IMR-90 (cell line): Measurements from ENCODE around the gene DYNC1H1. TPM values are rescaled to one million over a fixed set of nuclear protein-coding genes. Genes with fewer than 3 reads are reported as not detected.

Experiments
- ATAC-seq: fragments of 200-7000 bp; cut with Tn5 transposase; 2 replicates; pipeline ENCODE4 v1.9.1; 2020; ENCODE audit warnings: low read depth, mild to moderate bottlenecking, moderate library complexity
- BruUV-seq: library from RNA; stranded (reverse); fragments of 400-500 nt; replicated peaks from 2 replicates; lab custom pipeline; 2021; lab: Mats Ljungman, UMichigan
- CTCF ChIA-PET: fragments of 300-600 bp; formaldehyde crosslinking; extraction: SDS; loops from one replicate; lab custom pipeline; 2021; ENCODE audit warnings: antibody characterized with exemption; lab: Yijun Ruan, JAX
- POLR2A ChIA-PET: fragments of 300-600 bp; sonication (Branson Sonifier 250); formaldehyde crosslinking; loops from one replicate; lab custom pipeline; 2022; ENCODE audit warnings: antibody characterized with exemption; ENCODE audit not compliant: unreplicated experiment; lab: Charles Lee
- DNase-seq: peaks from one replicate; pipeline ENCODE4 v3.0.0; 2013
- H2AFZ ChIP-seq: replicated peaks from 2 replicates; pipeline ENCODE3; 2013; ENCODE audit warnings: low read length, mild to moderate bottlenecking; ENCODE audit not compliant: poor library complexity
- H2AK5ac ChIP-seq: 2 replicates; pipeline ENCODE4 v1.6.1; 2013; ENCODE audit warnings: low read depth, low read length, inconsistent platforms
- H2AK9ac ChIP-seq: replicated peaks from 2 replicates; pipeline ENCODE3; 2013; ENCODE audit warnings: mild to moderate bottlenecking, low read depth, low read length, moderate library complexity; ENCODE audit not compliant: poor library complexity
- H2BK120ac ChIP-seq: 2 replicates; pipeline ENCODE4 v1.6.1; 2013; ENCODE audit warnings: low read depth, low read length, inconsistent platforms
- H2BK15ac ChIP-seq: 3 replicates; pipeline ENCODE4 v1.6.1; 2013; ENCODE audit warnings: low read depth, low read length, inconsistent platforms
- H2BK20ac ChIP-seq: 2 replicates; pipeline ENCODE4 v1.6.1; 2013; ENCODE audit warnings: low read depth, mild to moderate bottlenecking, inconsistent platforms, low read length, moderate library complexity
- H2BK5ac ChIP-seq: 2 replicates; pipeline ENCODE4 v1.6.1; 2013; ENCODE audit warnings: mild to moderate bottlenecking, low read depth, low read length, inconsistent platforms; ENCODE audit not compliant: poor library complexity, severe bottlenecking
- H3K14ac ChIP-seq: replicated peaks from 2 replicates; pipeline ENCODE4 v1.6.1; 2013; ENCODE audit warnings: low read depth, low read length, inconsistent platforms
- H3K18ac ChIP-seq: 2 replicates; pipeline ENCODE4 v1.6.1; 2013; ENCODE audit warnings: low read depth, low read length, control low read depth
- H3K23ac ChIP-seq: 2 replicates; pipeline ENCODE4 v1.6.1; 2013; ENCODE audit warnings: low read depth, low read length, inconsistent platforms
- H3K27ac ChIP-seq: 2 replicates; pipeline ENCODE4 v1.5.1; 2013; ENCODE audit warnings: mild to moderate bottlenecking, control low read depth, low read length; ENCODE audit not compliant: insufficient read depth
- H3K27me3 ChIP-seq: 2 replicates; pipeline ENCODE4 v1.6.1; 2013; ENCODE audit warnings: low read length; ENCODE audit not compliant: control insufficient read depth, insufficient read depth
- H3K36me3 ChIP-seq: 2 replicates; pipeline ENCODE4 v1.6.1; 2013; ENCODE audit warnings: low read length, mixed read lengths; ENCODE audit not compliant: control insufficient read depth, insufficient read depth
- H3K4ac ChIP-seq: 2 replicates; pipeline ENCODE4 v1.6.1; 2013; ENCODE audit warnings: low read depth, low read length, inconsistent platforms
- H3K4me1 ChIP-seq: 2 replicates; pipeline ENCODE4 v1.6.1; 2013; ENCODE audit warnings: low read length, mixed read lengths; ENCODE audit not compliant: control insufficient read depth, insufficient read depth
- H3K4me2 ChIP-seq: 2 replicates; pipeline ENCODE4 v1.6.1; 2013; ENCODE audit warnings: low read depth, mild to moderate bottlenecking, control low read depth, low read length, moderate library complexity
- H3K4me3 ChIP-seq: 2 replicates; pipeline ENCODE4 v1.5.1; 2013; ENCODE audit warnings: low read depth, mild to moderate bottlenecking, control low read depth, low read length, moderate library complexity; ENCODE audit not compliant: insufficient read depth
- H3K56ac ChIP-seq: 2 replicates; pipeline ENCODE4 v1.6.1; 2013; ENCODE audit warnings: low read length, inconsistent platforms; ENCODE audit not compliant: insufficient read depth; ENCODE audit errors: extremely low read depth
- H3K79me1 ChIP-seq, 2 experiments: 2 replicates each; pipeline ENCODE4 v1.6.1; 2013; ENCODE audit warnings: low read length in 2 of 2, inconsistent platforms in 1 of 2, low read depth in 1 of 2
- H3K9ac ChIP-seq: 2 replicates; pipeline ENCODE4 v1.6.1; 2013; ENCODE audit warnings: low read depth, low read length, control low read depth
- H3K9me1 ChIP-seq: 2 replicates; pipeline ENCODE4 v1.6.1; 2013; ENCODE audit warnings: low read length, inconsistent platforms; ENCODE audit not compliant: insufficient read depth
- H3K9me3 ChIP-seq: 2 replicates; pipeline ENCODE4 v1.6.1; 2013; ENCODE audit warnings: low read length; ENCODE audit not compliant: control insufficient read depth, insufficient read depth
- H4K20me1 ChIP-seq: 2 replicates; pipeline ENCODE4 v1.6.1; 2013; ENCODE audit warnings: low read length, inconsistent platforms; ENCODE audit not compliant: insufficient read depth
- H4K5ac ChIP-seq: 2 replicates; pipeline ENCODE4 v1.6.1; 2013; ENCODE audit warnings: mild to moderate bottlenecking, low read depth, low read length, control low read depth
- H4K8ac ChIP-seq, 2 experiments: 2 replicates each; pipeline ENCODE4 v1.6.1; 2013; ENCODE audit warnings: low read depth in 2 of 2, low read length in 2 of 2, control low read depth in 1 of 2, inconsistent platforms in 1 of 2
- H4K91ac ChIP-seq: 2 replicates; pipeline ENCODE4 v1.6.1; 2013; ENCODE audit warnings: low read depth, low read length, inconsistent platforms; ENCODE audit not compliant: insufficient read depth
- BHLHE40 ChIP-seq: fragments of 150-350 bp; IDR thresholded peaks from 2 replicates; pipeline ENCODE4 v1.6.1; 2016; ENCODE audit warnings: mild to moderate bottlenecking, low read depth, low read length
- CEBPB ChIP-seq: IDR thresholded peaks from 2 replicates; pipeline ENCODE4 v1.6.1; 2012; ENCODE audit warnings: low read depth, low read length, improper control_type of control experiment
- CHD1 ChIP-seq: IDR thresholded peaks from 2 replicates; pipeline ENCODE4 v1.6.1; 2012; ENCODE audit warnings: low read depth, low read length, improper control_type of control experiment
- FOS ChIP-seq: fragments of 150-350 bp; IDR thresholded peaks from 2 replicates; pipeline ENCODE4 v1.6.1; 2016; ENCODE audit warnings: low read depth, low read length
- MAFK ChIP-seq: IDR thresholded peaks from 2 replicates; pipeline ENCODE4 v1.6.1; 2012; ENCODE audit warnings: low read depth, low read length, improper control_type of control experiment
- MAZ ChIP-seq: IDR thresholded peaks from 2 replicates; pipeline ENCODE4 v1.6.1; 2012; ENCODE audit warnings: low read depth, mild to moderate bottlenecking, low read length, improper control_type of control experiment, moderate library complexity, borderline replicate concordance
- MXI1 ChIP-seq: IDR thresholded peaks from 2 replicates; pipeline ENCODE4 v1.6.1; 2012; ENCODE audit warnings: low read depth, mild to moderate bottlenecking, low read length, moderate library complexity, borderline replicate concordance
- NFE2L2 ChIP-seq: fragments of 150-350 bp; IDR thresholded peaks from 2 replicates; pipeline ENCODE4 v1.6.1; 2016; ENCODE audit warnings: low read depth, mild to moderate bottlenecking, low read length
- POLR2A ChIP-seq: IDR thresholded peaks from 2 replicates; pipeline ENCODE4 v1.6.1; 2012; ENCODE audit warnings: mild to moderate bottlenecking, low read depth, low read length
- RAD21 ChIP-seq: IDR thresholded peaks from 2 replicates; pipeline ENCODE4 v1.6.1; 2012; ENCODE audit warnings: low read length, improper control_type of control experiment
- RCOR1 ChIP-seq: IDR thresholded peaks from 2 replicates; pipeline ENCODE4 v1.6.1; 2012; ENCODE audit warnings: mild to moderate bottlenecking, low read length, improper control_type of control experiment; ENCODE audit not compliant: insufficient replicate concordance
- RFX5 ChIP-seq: IDR thresholded peaks from 2 replicates; pipeline ENCODE4 v1.8.0; 2012; ENCODE audit warnings: low read depth, mild to moderate bottlenecking, low read length, moderate library complexity
- SMC3 ChIP-seq: fragments of 150-350 bp; IDR thresholded peaks from 2 replicates; pipeline ENCODE4 v1.6.1; 2016; ENCODE audit warnings: low read depth, mild to moderate bottlenecking, antibody characterized with exemption, low read length, moderate library complexity
- WGBS, 2 experiments: methylation state at CpG; one replicate each; pipeline versions ENCODE4 v1.1.5 to v1.1.7; 2013; ENCODE audit warnings: missing lambda C conversion rate in 2 of 2; ENCODE audit not compliant: insufficient read length in 1 of 2; ENCODE audit errors: extremely low coverage in 2 of 2; 5-methylcytosine and 5-hydroxymethylcytosine counted together
- dilution Hi-C: fragments of 300-500 bp; cut with HindIII; formaldehyde crosslinking; loops from one replicate; pipeline ENCODE4 v1.14.3; 2018; ENCODE audit warnings: low sequenced_read_pairs; ENCODE audit not compliant: unreplicated experiment
- in situ Hi-C: fragments of 300-500 bp; cut with MboI; formaldehyde crosslinking; loops from 3 replicates; pipeline ENCODE4 v1.14.3; 2019; ENCODE audit warnings: low sequenced_read_pairs, inconsistent platforms, mixed read lengths
- intact Hi-C: fragments of 100-400 bp; cut with micrococcal nuclease; formaldehyde crosslinking; loops from 2 replicates; pipeline ENCODE4 v1.10.0; 2022
- polyA plus RNA-seq, 3 experiments: library from polyadenylated mRNA; depleted of rRNA; stranded (reverse); fragments of >200 nt; gene quantifications; 2 replicates each; pipeline ENCODE4 v1.2.3, GENCODE V29; 2012; ENCODE audit warnings: low replicate concordance in 1 of 3
- total RNA-seq: library from RNA; depleted of rRNA; stranded (reverse); fragments of >200 nt; gene quantifications from 2 replicates; pipeline ENCODE4 v1.2.3, GENCODE V29; 2012
- TF ChIP-seq, protein P1 (sequence below): fragments of 150-350 bp; IDR thresholded peaks from 2 replicates; pipeline ENCODE4 v1.6.1; 2017; ENCODE audit warnings: mild to moderate bottlenecking, antibody characterized with exemption, low read length, low read depth
- TF ChIP-seq, protein P2 (sequence below): fragments of 150-350 bp; IDR thresholded peaks from 2 replicates; pipeline ENCODE4 v1.6.1; 2016; ENCODE audit warnings: low read depth, mild to moderate bottlenecking, low read length, moderate library complexity, borderline replicate concordance
- TF ChIP-seq, protein P3 (sequence below): conservative IDR thresholded peaks from 2 replicates; pipeline ENCODE4 v1.5.1; 2012; ENCODE audit warnings: mild to moderate bottlenecking, low read depth, low read length, improper control_type of control experiment

The DYNC1H1 gene
- total and polyA plus RNA-seq, 2 of the 4 experiments (the other 2 are of a cell fraction) = 240 to 670 TPM

- Histone ChIP-seq H3K23ac (no peak overlapping the region), H2BK120ac (no peak overlapping the region), H3K36me3 (peaks cover 11% of the 10 kb centered on the region), H2AK5ac (no peak overlapping the region), H4K8ac (no peak overlapping the region), H3K18ac (no peak overlapping the region), H4K20me1 (no peaks in the 10 kb centered on the region), H3K56ac (no peak overlapping the region), H3K9me3 (no peaks in the 10 kb centered on the region), H3K14ac (no peak overlapping the region), H3K27ac (no peak overlapping the region), H3K9ac (no peak overlapping the region), H3K4me3 (no peak overlapping the region), H3K4me1 (peaks cover 4% of the 10 kb centered on the region), H2BK5ac (no peak overlapping the region), H3K4ac (no peak overlapping the region), H3K79me1 (no peaks in the 10 kb centered on the region), H2BK20ac (no peak overlapping the region), H3K9me1 (peaks cover 12% of the 10 kb centered on the region), H3K27me3 (no peaks in the 10 kb centered on the region), H2AK9ac (no peak overlapping the region), H4K5ac (no peak overlapping the region), H3K4me2 (no peak overlapping the region), H4K91ac (no peak overlapping the region), H2BK15ac (no peak overlapping the region), H2AFZ (no peak overlapping the region)
- no peak for ATAC-seq
- BruUV-seq = no TSS peak
- DNase-seq = no peak
- no peak for TF ChIP-seq RAD21
- TF ChIP-seq NFE2L2 = no peak
- TF ChIP-seq, protein P1, sequence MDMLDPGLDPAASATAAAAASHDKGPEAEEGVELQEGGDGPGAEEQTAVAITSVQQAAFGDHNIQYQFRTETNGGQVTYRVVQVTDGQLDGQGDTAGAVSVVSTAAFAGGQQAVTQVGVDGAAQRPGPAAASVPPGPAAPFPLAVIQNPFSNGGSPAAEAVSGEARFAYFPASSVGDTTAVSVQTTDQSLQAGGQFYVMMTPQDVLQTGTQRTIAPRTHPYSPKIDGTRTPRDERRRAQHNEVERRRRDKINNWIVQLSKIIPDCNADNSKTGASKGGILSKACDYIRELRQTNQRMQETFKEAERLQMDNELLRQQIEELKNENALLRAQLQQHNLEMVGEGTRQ = no peak
- TF ChIP-seq RFX5 = no peak
- TF ChIP-seq, protein P2, sequence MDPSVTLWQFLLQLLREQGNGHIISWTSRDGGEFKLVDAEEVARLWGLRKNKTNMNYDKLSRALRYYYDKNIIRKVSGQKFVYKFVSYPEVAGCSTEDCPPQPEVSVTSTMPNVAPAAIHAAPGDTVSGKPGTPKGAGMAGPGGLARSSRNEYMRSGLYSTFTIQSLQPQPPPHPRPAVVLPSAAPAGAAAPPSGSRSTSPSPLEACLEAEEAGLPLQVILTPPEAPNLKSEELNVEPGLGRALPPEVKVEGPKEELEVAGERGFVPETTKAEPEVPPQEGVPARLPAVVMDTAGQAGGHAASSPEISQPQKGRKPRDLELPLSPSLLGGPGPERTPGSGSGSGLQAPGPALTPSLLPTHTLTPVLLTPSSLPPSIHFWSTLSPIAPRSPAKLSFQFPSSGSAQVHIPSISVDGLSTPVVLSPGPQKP = no peak
- no peak for TF ChIP-seq SMC3
- no peak for TF ChIP-seq CEBPB
- TF ChIP-seq MAZ = no peak
- TF ChIP-seq RCOR1 = no peak
- TF ChIP-seq FOS = no peak
- no peak for TF ChIP-seq MAFK
- no peak for TF ChIP-seq POLR2A
- TF ChIP-seq CHD1 = no peak
- TF ChIP-seq MXI1 = no peak
- TF ChIP-seq, protein P3, sequence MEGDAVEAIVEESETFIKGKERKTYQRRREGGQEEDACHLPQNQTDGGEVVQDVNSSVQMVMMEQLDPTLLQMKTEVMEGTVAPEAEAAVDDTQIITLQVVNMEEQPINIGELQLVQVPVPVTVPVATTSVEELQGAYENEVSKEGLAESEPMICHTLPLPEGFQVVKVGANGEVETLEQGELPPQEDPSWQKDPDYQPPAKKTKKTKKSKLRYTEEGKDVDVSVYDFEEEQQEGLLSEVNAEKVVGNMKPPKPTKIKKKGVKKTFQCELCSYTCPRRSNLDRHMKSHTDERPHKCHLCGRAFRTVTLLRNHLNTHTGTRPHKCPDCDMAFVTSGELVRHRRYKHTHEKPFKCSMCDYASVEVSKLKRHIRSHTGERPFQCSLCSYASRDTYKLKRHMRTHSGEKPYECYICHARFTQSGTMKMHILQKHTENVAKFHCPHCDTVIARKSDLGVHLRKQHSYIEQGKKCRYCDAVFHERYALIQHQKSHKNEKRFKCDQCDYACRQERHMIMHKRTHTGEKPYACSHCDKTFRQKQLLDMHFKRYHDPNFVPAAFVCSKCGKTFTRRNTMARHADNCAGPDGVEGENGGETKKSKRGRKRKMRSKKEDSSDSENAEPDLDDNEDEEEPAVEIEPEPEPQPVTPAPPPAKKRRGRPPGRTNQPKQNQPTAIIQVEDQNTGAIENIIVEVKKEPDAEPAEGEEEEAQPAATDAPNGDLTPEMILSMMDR = no peak
- no peak for TF ChIP-seq BHLHE40
- dilution Hi-C loops (no loop called here), in situ Hi-C loops (no loop called here), intact Hi-C loops (no loop called here)
- ChIA-PET POLR2A (interaction anchor here (0.5 to 1.0 kb wide), 2 partner anchors 9 to 20 kb away, joined by 3 to 4 read pairs; no protein-coding TSS in a partner anchor), CTCF (interaction anchor here (0.7 kb wide), 1 partner anchor 38 kb away, joined by 4 read pairs; no protein-coding TSS in a partner anchor)
- no CpG with 5 or more reads among the region's 7 CpGs for WGBS, 2 experiments
Measured at GRCh38 chr14:102058146-102058545, 93.8 kb downstream of the DYNC1H1 start.
